GM15510 (cell line): ENCODE data around the gene GNG14.

Experiments used
- POLR2A ChIP-seq: IDR thresholded peaks from 3 replicates; pipeline ENCODE4 v1.6.1; 2011; ENCODE audit warnings: borderline replicate concordance; ENCODE audit not compliant: insufficient read length; ENCODE audit errors: extremely low read depth

The GNG14 gene

GRCh38 chr19:12705654-12706331, 18.0 kb downstream of the GNG14 start:
- TF ChIP-seq POLR2A, result no peak

- no peak for TF ChIP-seq POLR2A
Observed at GRCh38 chr19:12706332-12706718, 18.5 kb downstream of the GNG14 start.

- no peak for TF ChIP-seq POLR2A
Observed at GRCh38 chr19:12708641-12709040, 20.8 kb downstream of the GNG14 start.

- TF ChIP-seq POLR2A, result no peak
Observed at GRCh38 chr19:12711187-12711586, 23.4 kb downstream of the GNG14 start.

GRCh38 chr19:12715102-12715501, 27.3 kb downstream of the GNG14 start:
- no peak for TF ChIP-seq POLR2A

- no peak for TF ChIP-seq POLR2A
Observed at GRCh38 chr19:12715929-12716328, 28.1 kb downstream of the GNG14 start.

- TF ChIP-seq POLR2A, result no peak
Observed at GRCh38 chr19:12720296-12720695, 32.5 kb downstream of the GNG14 start.

GRCh38 chr19:12720851-12721655, 33.3 kb downstream of the GNG14 start:
- no peak for TF ChIP-seq POLR2A

GRCh38 chr19:12721656-12722565, 34.1 kb downstream of the GNG14 start:
- no peak for TF ChIP-seq POLR2A

GRCh38 chr19:12722566-12723380, 35.0 kb downstream of the GNG14 start:
- TF ChIP-seq POLR2A, result peak; percentile 43

GRCh38 chr19:12723381-12723640, 35.5 kb downstream of the GNG14 start:
- TF ChIP-seq POLR2A, result no peak

GRCh38 chr19:12723641-12724426, 36.0 kb downstream of the GNG14 start, which contains the start of gene TNPO2:
Gene TNPO2 (minus strand): TSS chr19:12723932. CDS start chr19:12720977, 2,955 bp downstream.
- TF ChIP-seq POLR2A, result peak; percentile 61

GRCh38 chr19:12726988-12727316, 39.2 kb downstream of the GNG14 start:
- no peak for TF ChIP-seq POLR2A
